Measurements from ENCODE around the gene FBXO46. TPM values are rescaled to one million over a fixed set of nuclear protein-coding genes. Genes with fewer than 3 reads are reported as not detected.
A peak's percentile ranks its signal among the peaks of the same experiment; 100 is the strongest.

FBXO46 gene
- total RNA-seq, 2 experiments from 2014 or later = 17.2 to 17.5 TPM

DNA sequence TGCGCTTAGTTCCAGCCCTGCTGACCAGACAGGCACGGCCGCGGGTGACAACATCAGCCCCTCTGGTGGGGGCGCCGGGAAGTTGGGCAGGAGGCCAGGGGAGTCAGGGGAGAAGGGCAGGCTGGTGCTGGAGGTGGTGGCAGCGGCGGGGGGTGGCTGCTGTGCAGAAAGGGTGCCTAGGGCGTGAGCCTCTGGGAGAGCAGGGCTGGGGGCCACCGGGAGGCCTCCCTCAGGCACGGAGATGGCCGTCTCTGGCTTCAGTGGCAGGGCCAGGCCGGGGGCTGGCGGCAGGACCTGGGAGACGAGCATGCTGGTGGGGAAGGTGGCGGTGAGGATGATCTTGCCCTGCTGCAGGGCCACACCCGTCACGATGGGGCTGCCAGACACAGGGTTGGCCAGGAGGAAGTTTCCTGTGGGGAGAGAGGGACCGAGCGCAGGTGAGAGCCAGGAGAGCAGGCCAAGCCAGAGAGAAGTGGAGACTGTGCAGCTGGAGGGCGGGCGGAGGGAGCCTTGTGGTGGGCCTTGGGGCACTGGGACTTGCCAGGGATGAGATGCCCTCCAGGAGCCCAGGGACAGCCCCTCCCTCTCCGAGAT lies 35.1 kb upstream of the FBXO46 start:
- no peak overlapping the region for H3K4me3 Mint-ChIP-seq
- peaks cover 20% of the 10 kb centered on the region for H3K4me1 Mint-ChIP-seq (ENCODE audit: low read depth)
- Histone ChIP-seq H3K9me3 (ENCODE audit: control insufficient read depth in 1 of 2, insufficient read depth in 1 of 2, low read length in 2 of 2) (peaks cover 0 to 15% of the 10 kb centered on the region in 2 experiments), H3K36me3 (ENCODE audit: insufficient read depth, low read length) (no peaks in the 10 kb centered on the region), H3K4me3 (ENCODE audit: low read length) (no peak overlapping the region), H3K27ac (ENCODE audit: low read depth in 1 of 2, low read length in 2 of 2) (no peak overlapping the region), H3K4me1 (ENCODE audit: insufficient read depth, low read length) (peaks cover 31% of the 10 kb centered on the region), H3K27me3 (ENCODE audit: control insufficient read depth in 1 of 2, insufficient read depth in 2 of 2, low read length in 2 of 2) (peaks cover 17 to 28% of the 10 kb centered on the region in 2 experiments)
- intact Hi-C loops (cut with DNase I, micrococcal nuclease) = no loop called here
- TF ChIP-seq, protein P1, sequence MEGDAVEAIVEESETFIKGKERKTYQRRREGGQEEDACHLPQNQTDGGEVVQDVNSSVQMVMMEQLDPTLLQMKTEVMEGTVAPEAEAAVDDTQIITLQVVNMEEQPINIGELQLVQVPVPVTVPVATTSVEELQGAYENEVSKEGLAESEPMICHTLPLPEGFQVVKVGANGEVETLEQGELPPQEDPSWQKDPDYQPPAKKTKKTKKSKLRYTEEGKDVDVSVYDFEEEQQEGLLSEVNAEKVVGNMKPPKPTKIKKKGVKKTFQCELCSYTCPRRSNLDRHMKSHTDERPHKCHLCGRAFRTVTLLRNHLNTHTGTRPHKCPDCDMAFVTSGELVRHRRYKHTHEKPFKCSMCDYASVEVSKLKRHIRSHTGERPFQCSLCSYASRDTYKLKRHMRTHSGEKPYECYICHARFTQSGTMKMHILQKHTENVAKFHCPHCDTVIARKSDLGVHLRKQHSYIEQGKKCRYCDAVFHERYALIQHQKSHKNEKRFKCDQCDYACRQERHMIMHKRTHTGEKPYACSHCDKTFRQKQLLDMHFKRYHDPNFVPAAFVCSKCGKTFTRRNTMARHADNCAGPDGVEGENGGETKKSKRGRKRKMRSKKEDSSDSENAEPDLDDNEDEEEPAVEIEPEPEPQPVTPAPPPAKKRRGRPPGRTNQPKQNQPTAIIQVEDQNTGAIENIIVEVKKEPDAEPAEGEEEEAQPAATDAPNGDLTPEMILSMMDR (IDR thresholded peaks at IDR 0.05) = no peak
- no peaks in the 10 kb centered on the region for H3K9me3 Mint-ChIP-seq
- DNase-seq (no peak), ATAC-seq (ENCODE audit: poor library complexity) (no peak)
- H3K36me3 Mint-ChIP-seq (ENCODE audit: low read depth) = peaks cover 3% of the 10 kb centered on the region
- H3K27me3 Mint-ChIP-seq = peaks cover 14% of the 10 kb centered on the region
- H3K27ac Mint-ChIP-seq = no peak overlapping the region
- CTCF ChIA-PET = no interaction called here
- POLR2A ChIA-PET = no interaction called here

DNA sequence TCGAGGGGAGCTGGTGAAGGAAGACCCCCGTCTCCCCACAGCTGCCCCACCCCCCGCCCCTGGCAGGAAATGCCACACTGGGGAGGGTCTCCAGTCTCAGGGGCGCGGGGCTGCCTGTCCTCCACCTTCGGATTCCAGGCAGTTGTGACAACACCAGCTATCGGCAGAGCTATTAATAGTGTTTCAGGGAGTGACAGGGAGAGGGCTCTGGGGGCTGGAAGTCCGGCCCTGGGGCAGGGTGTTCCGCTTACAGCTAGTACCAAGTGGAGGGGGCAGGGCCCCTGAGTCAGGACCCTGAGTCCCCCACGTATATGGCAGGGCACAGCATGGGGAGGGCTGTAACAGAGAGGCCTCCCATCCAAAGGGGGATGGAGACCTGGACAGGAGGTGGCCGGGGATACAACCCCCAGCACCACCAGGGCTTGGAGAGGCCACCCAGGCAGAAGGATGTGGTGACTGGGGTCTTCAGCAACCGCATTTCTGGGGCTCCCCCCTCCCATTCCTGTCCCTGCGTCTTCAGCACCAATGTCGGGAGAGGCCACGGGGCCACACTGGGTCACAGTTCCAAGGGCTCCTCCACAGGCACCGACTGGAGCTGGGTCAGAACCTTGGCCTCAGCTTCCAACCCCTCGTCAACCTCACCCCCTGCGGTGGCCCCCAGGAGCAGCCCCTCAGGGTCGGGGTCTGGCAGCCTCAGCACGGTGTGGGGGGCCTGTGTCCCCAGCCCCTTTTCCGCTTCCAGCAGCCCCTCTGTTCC lies 34.4 kb upstream of the FBXO46 start:
- H3K27ac ChIP-seq (ENCODE audit: low read depth in 1 of 2, low read length in 2 of 2) = no peak overlapping the region
- Mint-ChIP-seq H3K27me3 (peaks cover 14% of the 10 kb centered on the region), H3K36me3 (ENCODE audit: low read depth) (peaks cover 3% of the 10 kb centered on the region), H3K4me1 (ENCODE audit: low read depth) (peaks cover 14% of the 10 kb centered on the region), H3K27ac (no peak overlapping the region), H3K9me3 (no peaks in the 10 kb centered on the region), H3K4me3 (peak overlapping the region; percentile 27)
- H3K4me1 ChIP-seq (ENCODE audit: insufficient read depth, low read length) = peaks cover 24% of the 10 kb centered on the region
- H3K4me3 ChIP-seq (ENCODE audit: low read length) = no peak overlapping the region
- POLR2A ChIA-PET = no interaction called here
- H3K27me3 ChIP-seq (ENCODE audit: control insufficient read depth in 1 of 2, insufficient read depth in 2 of 2, low read length in 2 of 2) = peaks cover 17 to 28% of the 10 kb centered on the region in 2 experiments
- H3K9me3 ChIP-seq (ENCODE audit: control insufficient read depth in 1 of 2, insufficient read depth in 1 of 2, low read length in 2 of 2) = peaks cover 0 to 15% of the 10 kb centered on the region in 2 experiments
- intact Hi-C loops (cut with DNase I, micrococcal nuclease) = no loop called here
- CTCF ChIA-PET = no interaction called here
- H3K36me3 ChIP-seq (ENCODE audit: insufficient read depth, low read length) = no peaks in the 10 kb centered on the region
- TF ChIP-seq, protein P1 (IDR thresholded peaks at IDR 0.05) = no peak
- ATAC-seq (ENCODE audit: poor library complexity) (no peak), DNase-seq (no peak)

DNA sequence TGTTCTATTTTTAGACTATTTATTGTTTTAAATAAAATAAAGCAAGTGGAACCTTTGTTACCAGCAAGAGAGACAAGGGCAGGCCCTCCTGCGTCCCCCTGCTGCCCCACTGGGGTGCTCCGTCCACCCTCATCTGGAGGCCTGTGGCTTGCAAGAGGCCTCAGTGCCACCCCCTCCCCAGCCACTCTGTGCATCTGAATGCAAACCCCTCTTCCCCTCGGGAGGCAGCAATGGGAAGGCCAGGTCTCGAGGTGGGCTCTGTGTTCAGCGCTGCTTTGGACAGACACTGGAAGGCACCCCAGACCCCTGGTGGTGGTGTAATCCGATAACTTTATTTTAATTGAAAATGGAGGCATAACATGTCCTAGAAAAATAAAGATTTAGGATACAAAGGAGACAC lies 33.8 kb upstream of the FBXO46 start:
- peaks cover 7% of the 10 kb centered on the region for H3K4me1 Mint-ChIP-seq (ENCODE audit: low read depth)
- H3K27me3 ChIP-seq (ENCODE audit: control insufficient read depth in 1 of 2, insufficient read depth in 2 of 2, low read length in 2 of 2) = peaks cover 17 to 28% of the 10 kb centered on the region in 2 experiments
- H3K4me3 ChIP-seq (ENCODE audit: low read length) = no peak overlapping the region
- intact Hi-C loops (cut with DNase I, micrococcal nuclease) = no loop called here
- H3K9me3 ChIP-seq (ENCODE audit: control insufficient read depth in 1 of 2, insufficient read depth in 1 of 2, low read length in 2 of 2) = peaks cover 0 to 15% of the 10 kb centered on the region in 2 experiments
- H3K4me1 ChIP-seq (ENCODE audit: insufficient read depth, low read length) = peaks cover 18% of the 10 kb centered on the region
- no peaks in the 10 kb centered on the region for H3K36me3 ChIP-seq (ENCODE audit: insufficient read depth, low read length)
- ChIA-PET CTCF (no interaction called here), POLR2A (no interaction called here)
- no peak for DNase-seq
- no peak overlapping the region for H3K27ac Mint-ChIP-seq
- ATAC-seq (ENCODE audit: poor library complexity) = no peak
- H3K4me3 Mint-ChIP-seq = peak overlapping the region; percentile 27
- H3K36me3 Mint-ChIP-seq (ENCODE audit: low read depth) = no peaks in the 10 kb centered on the region
- TF ChIP-seq, protein P1 (IDR thresholded peaks at IDR 0.05) = no peak
- no peak overlapping the region for H3K27ac ChIP-seq (ENCODE audit: low read depth in 1 of 2, low read length in 2 of 2)
- peaks cover 14% of the 10 kb centered on the region for H3K27me3 Mint-ChIP-seq
- H3K9me3 Mint-ChIP-seq = no peaks in the 10 kb centered on the region

All from CD4-positive, alpha-beta T cell (primary cell).